ENCODE results near the gene AOPEP. TPM values are rescaled to one million over a fixed set of nuclear protein-coding genes. Genes with fewer than 3 reads are reported as not detected.

The AOPEP gene
- total RNA-seq, 4 donors from 2014 or later: 56.5 to 160 (median 103) TPM

DNA sequence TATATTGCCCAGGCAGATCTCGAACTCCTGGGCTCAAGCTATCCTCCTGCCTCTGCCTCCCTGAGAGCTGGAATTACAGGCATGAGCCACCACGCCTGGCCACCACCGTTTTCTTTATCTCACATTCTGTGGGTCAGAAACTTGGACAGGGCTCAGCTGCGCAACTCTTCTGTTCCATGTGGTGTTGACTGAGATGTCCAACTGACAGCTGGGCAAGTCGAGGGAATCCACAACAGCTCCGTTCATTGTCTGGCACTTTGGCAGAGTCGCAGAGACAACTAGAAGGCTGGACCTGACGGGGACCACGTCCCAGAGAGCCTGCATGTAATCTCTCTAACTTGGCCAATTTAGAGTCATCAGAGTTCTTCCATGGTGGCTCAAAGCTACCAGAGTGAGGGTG is 36.2 kb upstream of the AOPEP start:
- no peaks in the 10 kb centered on the region for H3K4me1 ChIP-seq
- ATAC-seq (no peak), DNase-seq (no peak)
- TF ChIP-seq, protein P1, sequence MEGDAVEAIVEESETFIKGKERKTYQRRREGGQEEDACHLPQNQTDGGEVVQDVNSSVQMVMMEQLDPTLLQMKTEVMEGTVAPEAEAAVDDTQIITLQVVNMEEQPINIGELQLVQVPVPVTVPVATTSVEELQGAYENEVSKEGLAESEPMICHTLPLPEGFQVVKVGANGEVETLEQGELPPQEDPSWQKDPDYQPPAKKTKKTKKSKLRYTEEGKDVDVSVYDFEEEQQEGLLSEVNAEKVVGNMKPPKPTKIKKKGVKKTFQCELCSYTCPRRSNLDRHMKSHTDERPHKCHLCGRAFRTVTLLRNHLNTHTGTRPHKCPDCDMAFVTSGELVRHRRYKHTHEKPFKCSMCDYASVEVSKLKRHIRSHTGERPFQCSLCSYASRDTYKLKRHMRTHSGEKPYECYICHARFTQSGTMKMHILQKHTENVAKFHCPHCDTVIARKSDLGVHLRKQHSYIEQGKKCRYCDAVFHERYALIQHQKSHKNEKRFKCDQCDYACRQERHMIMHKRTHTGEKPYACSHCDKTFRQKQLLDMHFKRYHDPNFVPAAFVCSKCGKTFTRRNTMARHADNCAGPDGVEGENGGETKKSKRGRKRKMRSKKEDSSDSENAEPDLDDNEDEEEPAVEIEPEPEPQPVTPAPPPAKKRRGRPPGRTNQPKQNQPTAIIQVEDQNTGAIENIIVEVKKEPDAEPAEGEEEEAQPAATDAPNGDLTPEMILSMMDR (IDR thresholded peaks at IDR 0.05 in 4 of 5, conservative IDR thresholded peaks at IDR 0.05 in 1 of 5): no peak
- no peak for TF ChIP-seq POLR2A (IDR thresholded peaks at IDR 0.05)
- intact Hi-C loops (cut with DNase I; ENCODE audit: low total_unique reads) (no loop called here), in situ Hi-C loops (cut with MboI; ENCODE audit: low sequenced_read_pairs in 4 of 4) (loop anchor here in 1 of 4 donors (25.0 kb wide), 1 partner anchor 1522 kb away; no protein-coding TSS in a partner anchor)
- no peak overlapping the region for H3K27ac ChIP-seq
- no peaks in the 10 kb centered on the region for H3K27me3 ChIP-seq
- H3K36me3 ChIP-seq: no peaks in the 10 kb centered on the region
- H3K4me3 ChIP-seq: no peak overlapping the region
- H3K9me3 ChIP-seq: no peaks in the 10 kb centered on the region

DNA sequence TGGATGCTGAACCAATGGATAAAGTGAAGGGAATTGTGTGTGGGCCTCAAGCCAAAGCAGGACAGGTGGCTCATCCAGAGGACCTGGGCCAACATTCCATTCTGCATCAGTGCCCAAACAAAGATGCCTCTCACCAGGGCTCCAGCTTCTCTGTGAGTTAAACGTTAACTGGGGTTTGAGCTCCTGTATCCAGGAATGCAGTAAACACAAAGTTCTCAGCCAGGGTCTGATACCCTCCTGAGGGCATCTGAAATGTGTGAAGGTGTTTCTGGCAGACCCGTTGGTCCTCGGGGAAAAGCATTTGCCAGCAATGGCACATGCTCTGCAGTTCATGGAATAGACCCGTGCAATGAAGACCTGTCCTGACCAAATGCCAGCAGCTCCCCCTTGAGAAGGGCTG is 33.9 kb upstream of the AOPEP start:
- Histone ChIP-seq H3K27me3 (no peaks in the 10 kb centered on the region), H3K27ac (no peak overlapping the region), H3K36me3 (no peaks in the 10 kb centered on the region), H3K4me3 (no peak overlapping the region), H3K4me1 (no peaks in the 10 kb centered on the region), H3K9me3 (no peaks in the 10 kb centered on the region)
- no peak for ATAC-seq
- in situ Hi-C loops (cut with MboI; ENCODE audit: low sequenced_read_pairs in 4 of 4): loop anchor here in 1 of 4 donors (25.0 kb wide), 1 partner anchor 1520 kb away; no protein-coding TSS in a partner anchor
- TF ChIP-seq, protein P1 (IDR thresholded peaks at IDR 0.05 in 4 of 5, conservative IDR thresholded peaks at IDR 0.05 in 1 of 5): no peak
- TF ChIP-seq POLR2A (IDR thresholded peaks at IDR 0.05): no peak
- DNase-seq: no peak
- intact Hi-C loops (cut with DNase I; ENCODE audit: low total_unique reads): no loop called here

DNA sequence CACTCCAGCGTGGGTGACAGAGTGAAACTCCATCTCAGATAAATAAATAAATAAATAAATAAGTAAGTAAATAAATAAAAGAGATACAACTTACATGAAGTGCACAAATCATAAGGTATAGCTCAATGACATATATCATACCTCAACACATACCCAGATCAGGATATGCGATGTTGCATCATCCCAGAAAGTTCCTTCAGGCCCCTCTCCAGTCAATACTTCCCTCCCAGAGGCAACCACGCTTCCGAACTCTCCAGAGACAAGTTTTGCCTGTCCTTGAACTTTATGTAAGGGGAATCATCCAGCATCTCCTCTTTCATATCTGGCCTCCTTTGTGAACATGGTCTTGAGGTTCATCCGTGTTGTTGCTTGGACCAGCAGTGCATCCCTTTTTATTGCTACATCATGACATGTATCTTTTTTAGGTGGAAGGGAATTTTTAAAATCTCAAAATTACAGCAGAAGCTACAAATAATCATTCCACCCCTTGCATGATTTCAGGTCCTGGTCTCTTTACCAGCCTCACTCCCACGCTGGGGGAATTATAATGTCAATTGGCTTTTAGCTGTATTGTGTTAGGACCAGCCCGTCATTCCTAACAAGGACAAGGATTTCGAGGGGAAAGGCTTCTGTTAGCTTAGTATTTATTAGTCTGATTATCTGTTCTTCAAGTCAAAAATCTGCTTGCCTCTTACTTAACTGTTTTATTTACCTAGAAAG is 32.9 kb upstream of the AOPEP start:
- intact Hi-C loops (cut with DNase I; ENCODE audit: low total_unique reads): no loop called here
- Histone ChIP-seq H3K4me1 (no peaks in the 10 kb centered on the region), H3K27ac (no peak overlapping the region), H3K4me3 (no peak overlapping the region), H3K27me3 (no peaks in the 10 kb centered on the region), H3K9me3 (no peaks in the 10 kb centered on the region), H3K36me3 (no peaks in the 10 kb centered on the region)
- TF ChIP-seq, protein P1 (IDR thresholded peaks at IDR 0.05 in 4 of 5, conservative IDR thresholded peaks at IDR 0.05 in 1 of 5): no peak
- no peak for TF ChIP-seq POLR2A (IDR thresholded peaks at IDR 0.05)
- in situ Hi-C loops (cut with MboI; ENCODE audit: low sequenced_read_pairs in 4 of 4): loop anchor here in 1 of 4 donors (25.0 kb wide), 1 partner anchor 1519 kb away; no protein-coding TSS in a partner anchor
- no peak for ATAC-seq
- DNase-seq: no peak

DNA sequence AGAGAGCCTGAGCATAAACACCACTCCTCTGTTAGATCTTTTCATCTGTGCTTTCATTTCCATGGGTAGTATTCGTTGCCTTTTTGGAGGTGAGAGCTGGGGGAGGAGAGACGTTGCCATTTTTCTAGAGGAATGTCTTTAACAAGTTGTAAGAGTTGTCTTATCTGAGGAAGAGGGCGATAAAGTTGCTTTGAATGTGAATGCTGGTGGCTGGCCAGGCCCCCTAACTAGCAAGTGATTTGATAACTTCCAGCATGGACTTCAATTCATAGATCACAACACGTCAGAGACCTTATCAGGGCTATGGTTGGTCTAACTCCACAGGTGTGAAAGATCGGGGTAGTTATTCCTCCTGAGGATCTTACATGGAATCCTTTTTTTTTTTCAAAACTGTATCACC is 30.0 kb upstream of the AOPEP start:
- H3K36me3 ChIP-seq: no peaks in the 10 kb centered on the region
- DNase-seq (no peak), ATAC-seq (no peak)
- intact Hi-C loops (cut with DNase I; ENCODE audit: low total_unique reads): no loop called here
- in situ Hi-C loops (cut with MboI; ENCODE audit: low sequenced_read_pairs in 4 of 4): loop anchor here in 1 of 4 donors (25.0 kb wide), 1 partner anchor 1516 kb away; no protein-coding TSS in a partner anchor
- TF ChIP-seq POLR2A (IDR thresholded peaks at IDR 0.05): no peak
- TF ChIP-seq, protein P1 (IDR thresholded peaks at IDR 0.05 in 4 of 5, conservative IDR thresholded peaks at IDR 0.05 in 1 of 5): no peak
- no peak overlapping the region for H3K27ac ChIP-seq
- no peaks in the 10 kb centered on the region for H3K27me3 ChIP-seq
- H3K4me3 ChIP-seq: no peak overlapping the region
- no peaks in the 10 kb centered on the region for H3K4me1 ChIP-seq
- H3K9me3 ChIP-seq: no peaks in the 10 kb centered on the region
